Subcutaneous abdominal adipose tissue (tissue), 5 donors: ENCODE measurements around the gene SYT8.
"Not testable (repeated sequence)": the region's sequence is repeated elsewhere in the genome, so short reads cannot be mapped to it uniquely, and the experiment has no call there.

Experiments used
- H3K27ac ChIP-seq: one replicate; pipeline ENCODE4 v1.7.0; 2013; ENCODE audit warnings: low read depth, mild to moderate bottlenecking, inconsistent platforms, low read length, moderate library complexity
- H3K27me3 ChIP-seq, 5 donors: one replicate each; pipeline ENCODE4 v1.7.0; 2013; ENCODE audit warnings: low read length in 5 of 5, inconsistent platforms in 1 of 5; ENCODE audit not compliant: control insufficient read depth in 5 of 5, insufficient read depth in 4 of 5
- H3K36me3 ChIP-seq, 5 donors: one replicate each; pipeline ENCODE4 v1.7.0; 2013; ENCODE audit warnings: low read length in 5 of 5; ENCODE audit not compliant: control insufficient read depth in 5 of 5, insufficient read depth in 5 of 5
- H3K4me1 ChIP-seq, 5 donors: one replicate each; pipeline ENCODE4 v1.7.0; 2013; ENCODE audit warnings: low read length in 5 of 5, mild to moderate bottlenecking in 3 of 5, moderate library complexity in 1 of 5; ENCODE audit not compliant: control insufficient read depth in 5 of 5, insufficient read depth in 5 of 5
- H3K4me3 ChIP-seq, 5 donors: one replicate each; pipeline ENCODE4 v1.7.0; 2013; ENCODE audit warnings: low read length in 5 of 5, low read depth in 1 of 5
- H3K9ac ChIP-seq, 5 donors: one replicate each; pipeline ENCODE4 v1.7.0; 2013; ENCODE audit warnings: low read length in 5 of 5, mild to moderate bottlenecking in 4 of 5, moderate library complexity in 3 of 5
- H3K9me3 ChIP-seq, 5 donors: one replicate each; pipeline ENCODE4 v1.7.0; 2013; ENCODE audit warnings: low read length in 5 of 5; ENCODE audit not compliant: control insufficient read depth in 5 of 5
- donor health status: healthy.
- donor health status: healthy.
- donor health status: healthy.
- donor health status: healthy.
- donor health status: healthy.

The SYT8 gene

DNA sequence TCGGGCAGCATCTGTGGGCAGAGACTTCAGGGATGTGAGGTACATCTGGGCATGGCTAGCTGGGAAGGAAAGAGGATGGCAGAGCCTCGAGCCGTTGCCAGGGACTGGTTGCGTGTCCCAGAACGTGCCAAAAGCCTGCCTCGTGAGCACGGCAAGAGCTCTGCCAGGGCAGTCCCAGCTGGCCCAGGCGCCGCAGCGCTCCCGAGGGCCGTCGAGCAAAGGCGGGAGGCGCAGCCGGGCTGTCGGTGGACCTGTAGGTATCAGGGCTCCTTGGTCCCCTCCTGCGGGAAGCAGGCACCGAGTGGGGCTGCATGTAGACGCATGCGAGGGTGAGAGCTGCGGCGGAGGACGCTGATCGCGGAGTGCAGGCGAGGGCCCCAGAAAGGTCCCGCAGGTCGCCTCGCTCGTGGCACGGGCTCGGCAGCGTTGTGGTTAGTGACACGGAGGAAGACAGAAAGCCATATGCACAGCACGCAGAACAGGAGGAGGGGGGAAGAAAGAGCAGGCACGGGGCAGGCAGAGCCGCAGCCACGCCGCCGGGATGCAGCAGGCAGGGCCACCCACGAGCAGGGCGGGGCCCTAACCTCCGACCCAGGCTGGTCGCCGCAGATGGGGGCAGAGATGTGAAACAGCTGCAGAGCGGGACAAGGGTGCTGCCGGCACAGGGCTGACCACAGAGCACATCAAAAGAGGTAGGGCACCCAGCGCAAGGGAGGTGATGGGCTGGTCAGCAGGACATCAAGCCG lies 36.1 kb downstream of the SYT8 start:
- no peak overlapping the region for H3K27ac ChIP-seq
- peaks cover 15 to 54% (median 37%) of the 10 kb centered on the region in 5 donors for H3K27me3 ChIP-seq
- no peaks in the 10 kb centered on the region for H3K36me3 ChIP-seq
- H3K4me1 ChIP-seq: peaks cover 0 to 65% (median 33%) of the 10 kb centered on the region in 5 donors
- no peaks in the 10 kb centered on the region for H3K9me3 ChIP-seq
- peak overlapping the region; percentile 54 to 72 (median 65) for H3K4me3 ChIP-seq
- peak overlapping the region in 2 of 5 donors; percentile 13 to 58 for H3K9ac ChIP-seq

GRCh38 chr11:1871531-1871930 lies 36.7 kb downstream of the SYT8 start:
- H3K4me3 ChIP-seq: peak overlapping the region; percentile 54 to 72 (median 65)
- H3K9ac ChIP-seq: peak overlapping the region in 2 of 5 donors; percentile 13 to 51

DNA sequence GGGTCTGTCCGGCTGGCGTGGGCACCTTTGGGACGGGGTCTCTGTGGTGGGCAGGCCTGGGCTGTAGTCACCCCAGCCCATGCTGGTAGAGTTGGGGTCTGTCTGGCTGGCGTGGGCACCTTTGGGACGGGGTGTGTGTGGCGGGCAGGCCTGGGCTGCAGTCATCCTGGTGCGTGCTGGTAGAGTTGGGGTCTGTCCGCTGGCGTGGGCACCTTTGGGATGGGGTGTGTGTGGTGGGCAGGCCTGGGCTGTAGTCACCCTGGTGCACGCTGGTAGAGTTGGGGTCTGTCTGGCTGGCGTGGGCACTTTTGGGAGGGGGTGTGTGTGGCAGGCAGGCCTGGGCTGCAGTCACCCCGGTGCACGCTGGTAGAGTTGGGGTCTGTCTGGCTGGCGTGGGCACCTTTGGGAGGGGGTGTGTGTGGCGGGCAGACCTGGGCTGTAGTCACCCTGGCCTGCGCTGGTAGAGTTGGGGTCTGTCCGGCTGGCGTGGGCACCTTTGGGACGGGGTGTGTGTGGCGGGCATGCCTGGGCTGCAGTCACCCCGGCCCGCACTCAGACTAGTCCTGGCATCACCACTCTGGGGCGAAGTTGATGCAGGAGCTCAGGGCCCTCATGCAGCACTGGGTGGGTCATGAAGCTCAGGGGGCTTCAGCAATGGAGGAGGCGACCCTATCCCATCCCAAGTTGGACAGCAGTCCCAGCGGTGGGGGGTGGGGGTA lies 37.6 kb downstream of the SYT8 start:
- H3K27ac ChIP-seq: no peak overlapping the region
- peaks cover 1 to 63% (median 34%) of the 10 kb centered on the region in 5 donors for H3K4me1 ChIP-seq
- H3K27me3 ChIP-seq: peaks cover 15 to 65% (median 42%) of the 10 kb centered on the region in 5 donors
- peak overlapping the region in 2 of 5 donors; percentile 12 to 13 for H3K9ac ChIP-seq
- H3K4me3 ChIP-seq: peak overlapping the region; percentile 25 to 72 (median 65)
- no peaks in the 10 kb centered on the region for H3K36me3 ChIP-seq
- no peaks in the 10 kb centered on the region for H3K9me3 ChIP-seq

More at GRCh38 chr11:1871531-1871930, 36.7 kb downstream of the SYT8 start:
- Histone ChIP-seq H3K27ac (no peak overlapping the region), H3K9me3 (no peaks in the 10 kb centered on the region), H3K36me3 (no peaks in the 10 kb centered on the region), H3K4me1 (peaks cover 0 to 65% (median 36%) of the 10 kb centered on the region in 5 donors), H3K27me3 (peaks cover 15 to 60% (median 41%) of the 10 kb centered on the region in 5 donors)

DNA sequence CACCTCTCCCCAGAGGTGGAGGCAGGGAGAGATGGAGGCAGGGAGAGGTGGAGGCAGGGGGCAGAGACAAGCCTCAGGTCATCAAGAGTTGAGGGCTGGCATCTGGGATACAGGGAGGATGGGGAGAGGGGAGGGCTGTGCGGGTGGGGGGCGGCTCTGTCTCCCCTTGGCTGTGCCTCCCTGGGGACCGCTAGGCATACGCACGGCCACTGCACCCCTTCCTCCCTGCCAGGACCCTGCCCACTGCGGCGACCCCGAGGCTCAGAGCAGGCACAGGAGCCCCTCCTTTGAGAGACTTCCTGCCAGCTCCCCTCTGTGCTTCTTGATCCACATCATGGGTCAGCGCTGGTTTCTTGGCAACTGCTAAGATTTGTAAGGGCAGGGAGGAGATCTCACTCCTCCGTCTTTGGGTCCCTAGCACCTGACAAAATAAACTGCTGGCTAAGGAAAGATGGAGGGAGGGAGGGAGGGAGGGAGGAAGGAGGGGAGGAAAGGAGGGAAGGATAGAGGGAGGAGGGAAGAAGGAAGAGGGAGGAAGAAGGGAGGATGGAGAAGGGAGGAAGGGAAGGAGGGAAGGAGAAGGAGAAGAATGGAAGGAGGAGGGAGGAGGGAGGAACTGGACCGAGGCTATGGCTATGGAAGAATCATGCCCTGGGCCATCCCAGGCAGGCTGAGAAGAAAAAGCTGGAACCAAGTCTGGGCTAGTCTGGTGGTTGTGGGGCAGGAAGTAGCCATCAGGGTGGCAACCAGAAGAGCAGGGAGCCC lies 38.4 kb downstream of the SYT8 start:
- H3K9ac ChIP-seq: no peak overlapping the region
- H3K27me3 ChIP-seq: peaks cover 12 to 72% (median 42%) of the 10 kb centered on the region in 5 donors
- no peaks in the 10 kb centered on the region for H3K9me3 ChIP-seq
- H3K27ac ChIP-seq: no peak overlapping the region
- H3K4me3 ChIP-seq: peak overlapping the region; percentile 50 to 72 (median 65)
- H3K36me3 ChIP-seq: no peaks in the 10 kb centered on the region
- peaks cover 3 to 64% (median 41%) of the 10 kb centered on the region in 5 donors for H3K4me1 ChIP-seq

DNA sequence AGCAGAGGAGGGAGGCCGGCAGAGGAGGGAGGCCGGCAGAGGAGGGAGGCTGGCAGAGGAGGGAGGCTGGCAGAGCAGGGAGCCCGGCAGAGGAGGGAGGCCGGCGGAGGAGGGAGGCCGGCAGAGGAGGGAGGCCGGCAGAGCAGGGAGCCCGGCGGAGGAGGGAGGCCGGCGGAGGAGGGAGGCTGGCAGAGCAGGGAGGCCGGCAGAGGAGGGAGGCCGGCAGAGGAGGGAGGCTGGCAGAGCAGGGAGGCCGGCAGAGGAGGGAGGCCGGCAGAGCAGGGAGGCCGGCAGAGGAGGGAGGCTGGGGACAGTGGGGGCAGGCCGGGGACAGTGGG lies 39.0 kb downstream of the SYT8 start:
- H3K4me3 ChIP-seq: peak overlapping the region in 4 of 5 donors; percentile 50 to 72 (median 68)
- peaks cover 3 to 61% (median 41%) of the 10 kb centered on the region in 5 donors for H3K4me1 ChIP-seq
- H3K9me3 ChIP-seq, H3K27ac ChIP-seq, H3K9ac ChIP-seq, H3K36me3 ChIP-seq: not testable (repeated sequence)
- H3K27me3 ChIP-seq: peaks cover 11 to 70% (median 37%) of the 10 kb centered on the region in 5 donors

GRCh38 chr11:1874441-1875092 lies 39.8 kb downstream of the SYT8 start:
- Histone ChIP-seq H3K27me3 (peaks cover 11 to 63% (median 31%) of the 10 kb centered on the region in 5 donors), H3K4me1 (peaks cover 3 to 57% (median 44%) of the 10 kb centered on the region in 5 donors), H3K4me3 (peak overlapping the region in 1 of 5 donors; percentile 34)
- H3K9me3 ChIP-seq, H3K36me3 ChIP-seq, H3K27ac ChIP-seq, H3K9ac ChIP-seq: not testable (repeated sequence)

DNA sequence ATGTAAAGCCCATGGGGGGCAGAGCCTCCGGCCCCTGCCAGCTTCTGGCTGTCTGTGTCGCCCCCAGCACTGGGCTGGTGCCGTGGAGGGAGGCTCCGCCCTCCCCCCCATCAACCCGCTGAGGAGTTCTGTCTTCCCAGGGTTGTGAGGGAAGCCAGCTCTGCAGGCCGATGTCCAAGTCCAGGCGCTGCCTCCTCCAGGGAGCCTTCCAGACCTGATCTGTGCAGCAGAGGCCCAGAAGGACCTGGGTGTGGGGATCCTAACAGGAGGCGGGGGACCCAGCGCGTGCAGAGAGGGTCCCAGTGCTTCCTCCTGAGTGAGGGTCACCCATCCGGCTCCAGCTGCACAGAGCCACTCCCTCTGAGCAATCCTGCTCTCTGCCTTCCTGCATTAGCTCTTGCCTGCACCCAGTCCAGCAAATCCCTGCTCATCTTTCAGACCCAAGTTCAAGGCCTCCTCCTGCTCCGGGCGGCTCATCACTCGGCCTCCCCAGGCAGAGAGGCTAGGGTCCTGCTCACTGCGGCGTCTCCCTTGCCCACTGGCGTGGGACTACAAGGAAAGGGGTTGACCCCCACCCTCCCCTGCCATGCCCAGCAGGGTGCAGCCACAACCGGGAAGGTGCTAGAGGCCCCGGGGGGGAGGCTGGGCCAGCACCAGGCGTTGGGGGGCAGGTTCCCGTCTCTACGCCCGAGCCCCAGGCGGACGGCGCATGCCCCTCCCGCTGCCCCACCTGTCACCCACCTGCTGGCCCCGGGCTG lies 40.5 kb downstream of the SYT8 start:
- no peak overlapping the region for H3K27ac ChIP-seq
- peak overlapping the region in 3 of 5 donors; percentile 6 to 34 (median 22) for H3K4me3 ChIP-seq
- H3K9ac ChIP-seq: no peak overlapping the region
- no peaks in the 10 kb centered on the region for H3K9me3 ChIP-seq
- H3K4me1 ChIP-seq: peaks cover 3 to 60% (median 51%) of the 10 kb centered on the region in 5 donors
- H3K36me3 ChIP-seq: no peaks in the 10 kb centered on the region
- H3K27me3 ChIP-seq: peaks cover 11 to 56% (median 25%) of the 10 kb centered on the region in 5 donors

GRCh38 chr11:1875851-1876301 lies 41.1 kb downstream of the SYT8 start:
- peak overlapping the region in 1 of 5 donors; percentile 62 for H3K9ac ChIP-seq
- H3K27me3 ChIP-seq: peaks cover 7 to 54% (median 24%) of the 10 kb centered on the region in 5 donors
- H3K27ac ChIP-seq: peak overlapping the region; percentile 57
- H3K9me3 ChIP-seq, H3K36me3 ChIP-seq: not testable (repeated sequence)
- peaks cover 3 to 60% (median 51%) of the 10 kb centered on the region in 5 donors for H3K4me1 ChIP-seq
- peak overlapping the region in 2 of 5 donors; percentile 24 to 50 for H3K4me3 ChIP-seq
